ENCODE measurements around the gene SLC18A3.

GRCh38 chr10:49625411-49625810 lies 15.3 kb downstream of the SLC18A3 start:
- TF ChIP-seq CTCF (IDR thresholded peaks at IDR 0.05), result no peak
- TF ChIP-seq POLR2A (IDR thresholded peaks at IDR 0.05), result no peak

Measured in thyroid gland (tissue), 4 donors.